AG08396 (cell line): Measurements from ENCODE around the gene KCNIP3.
"Not testable (repeated sequence)": the region's sequence is repeated elsewhere in the genome, so short reads cannot be mapped to it uniquely, and the experiment has no call there.

Source experiments
- DNase-seq: peaks from one replicate; pipeline ENCODE4 v3.0.0; 2012; ENCODE audit warnings: low spot score, mixed read lengths

Gene KCNIP3

DNA sequence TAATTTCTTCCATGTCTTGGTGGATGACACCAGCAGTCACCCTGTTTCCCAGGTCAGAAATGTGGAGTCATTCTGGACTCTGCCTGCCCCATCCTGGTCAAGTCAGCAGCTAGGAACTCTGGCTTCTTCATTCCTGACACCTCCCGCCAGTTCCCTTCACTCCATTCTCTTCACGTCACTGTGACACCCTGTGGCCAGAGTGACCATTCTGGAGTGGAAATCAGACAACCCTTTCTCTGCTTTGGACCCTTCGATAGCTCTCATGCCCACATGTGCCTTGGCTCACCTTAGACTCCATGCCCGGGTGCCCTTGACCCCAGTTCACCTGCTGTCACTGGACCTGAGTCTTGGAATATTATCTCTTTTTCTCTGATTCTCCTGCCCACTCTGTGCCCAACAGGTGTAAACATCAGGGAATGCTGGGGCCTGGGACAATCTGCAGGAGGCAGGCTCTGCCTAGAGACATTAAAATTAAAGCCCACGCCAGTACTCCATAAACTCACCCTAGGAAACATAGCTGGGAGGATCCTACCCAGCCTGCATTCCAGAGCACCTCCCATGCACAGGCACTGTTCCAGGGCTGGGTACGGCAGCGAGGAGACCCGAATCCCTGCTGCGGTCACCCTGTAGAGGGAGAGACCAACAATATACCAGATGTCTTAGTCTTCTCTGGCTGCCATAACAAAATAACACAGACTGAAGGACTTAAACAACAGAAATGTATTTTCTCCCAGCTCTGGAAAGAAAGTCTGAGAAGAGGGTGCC lies 64.3 kb downstream of the KCNIP3 start:
- no peak for DNase-seq

DNA sequence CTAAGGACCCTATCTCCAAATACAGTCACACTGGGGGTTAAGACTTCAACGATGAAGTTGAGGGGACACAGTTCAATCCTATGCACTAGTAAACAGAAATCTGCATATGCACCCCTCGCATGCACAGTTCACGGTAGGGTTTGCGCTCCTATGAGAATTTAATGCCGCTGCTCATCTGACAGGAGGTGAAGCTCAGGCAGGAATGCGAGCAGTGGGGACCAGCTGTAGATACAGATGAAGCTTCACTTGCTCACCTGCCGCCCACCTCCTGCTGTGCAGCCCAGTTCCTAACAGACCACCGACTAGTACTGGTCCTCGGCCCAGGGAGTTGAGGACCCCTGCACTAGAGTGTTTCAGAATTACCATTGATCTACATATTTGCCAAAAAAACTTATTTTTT lies 65.3 kb downstream of the KCNIP3 start:
- DNase-seq, result no peak

DNA sequence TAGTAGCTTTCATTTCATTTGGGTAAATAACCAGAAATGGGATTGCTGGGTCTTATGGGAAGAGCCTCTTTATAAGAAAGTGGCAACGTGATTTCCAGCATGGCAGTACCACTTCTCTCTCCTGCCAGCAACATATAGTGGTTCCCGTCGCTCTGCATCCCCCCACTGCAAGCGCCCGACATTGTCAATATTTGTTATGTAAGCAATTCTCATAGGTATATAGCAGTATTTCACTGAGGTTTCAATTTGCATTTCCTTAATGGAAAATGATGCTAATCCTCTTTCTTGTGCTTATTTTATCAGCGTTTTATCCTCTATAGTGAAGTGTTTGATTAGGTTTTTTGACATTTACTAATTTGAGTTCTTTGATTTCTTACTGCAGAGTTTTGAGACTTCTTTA lies 69.4 kb downstream of the KCNIP3 start:
- DNase-seq, result no peak

DNA sequence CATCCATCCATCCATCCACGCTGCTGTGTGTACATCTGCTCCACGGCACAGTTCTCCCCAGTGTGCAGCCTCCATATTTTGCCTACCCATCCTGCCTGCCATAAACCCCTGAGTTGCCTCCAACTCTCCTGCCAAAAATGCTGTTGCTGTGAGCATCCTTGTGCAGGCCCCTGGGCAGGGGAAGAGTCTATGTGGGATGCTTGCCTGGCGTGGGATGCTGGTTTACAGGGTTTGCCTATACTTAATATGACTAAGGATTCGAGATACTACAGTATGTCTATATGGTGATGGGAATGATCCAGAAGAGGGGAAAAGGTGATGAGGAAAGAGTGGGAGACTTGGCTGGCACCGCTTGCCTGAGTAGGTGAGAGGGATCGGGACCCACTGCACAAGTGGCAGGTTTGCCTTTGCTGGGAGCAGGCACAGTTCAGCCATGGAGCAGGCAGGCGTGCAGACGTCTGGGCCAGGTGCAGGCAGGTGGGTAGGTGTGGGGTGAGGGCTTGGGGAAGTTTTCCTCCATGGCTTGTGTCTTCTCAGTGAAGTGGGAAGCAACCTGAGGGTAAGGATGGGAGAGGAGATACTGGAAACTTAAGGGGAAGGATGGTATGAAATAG lies 75.2 kb downstream of the KCNIP3 start:
- no peak for DNase-seq

GRCh38 chr2:95372845-95373244 lies 75.7 kb downstream of the KCNIP3 start:
- no peak for DNase-seq

DNA sequence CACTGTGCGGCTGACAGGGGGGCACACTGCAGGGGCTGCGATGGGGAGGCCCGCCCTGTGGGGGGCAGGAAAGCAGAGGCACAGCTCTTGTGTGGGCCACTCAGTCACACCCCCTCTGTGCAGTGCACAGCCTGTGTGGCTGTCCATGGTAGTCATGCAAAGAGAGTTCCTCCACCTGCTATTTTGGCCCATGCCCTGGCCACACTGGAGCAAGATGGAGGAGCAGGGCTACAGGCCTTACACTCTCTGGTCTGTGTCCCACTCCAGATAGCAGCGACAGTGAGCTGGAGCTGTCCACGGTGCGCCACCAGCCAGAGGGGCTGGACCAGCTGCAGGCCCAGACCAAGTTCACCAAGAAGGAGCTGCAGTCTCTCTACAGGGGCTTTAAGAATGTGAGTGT lies 76.9 kb downstream of the KCNIP3 start:
- no peak for DNase-seq

- no peak for DNase-seq
These were observed 77.3 kb downstream of the KCNIP3 start for GRCh38 chr2:95374451-95374920.

GRCh38 chr2:95374921-95375471 lies 77.8 kb downstream of the KCNIP3 start:
- DNase-seq, result peak; percentile 28

DNA sequence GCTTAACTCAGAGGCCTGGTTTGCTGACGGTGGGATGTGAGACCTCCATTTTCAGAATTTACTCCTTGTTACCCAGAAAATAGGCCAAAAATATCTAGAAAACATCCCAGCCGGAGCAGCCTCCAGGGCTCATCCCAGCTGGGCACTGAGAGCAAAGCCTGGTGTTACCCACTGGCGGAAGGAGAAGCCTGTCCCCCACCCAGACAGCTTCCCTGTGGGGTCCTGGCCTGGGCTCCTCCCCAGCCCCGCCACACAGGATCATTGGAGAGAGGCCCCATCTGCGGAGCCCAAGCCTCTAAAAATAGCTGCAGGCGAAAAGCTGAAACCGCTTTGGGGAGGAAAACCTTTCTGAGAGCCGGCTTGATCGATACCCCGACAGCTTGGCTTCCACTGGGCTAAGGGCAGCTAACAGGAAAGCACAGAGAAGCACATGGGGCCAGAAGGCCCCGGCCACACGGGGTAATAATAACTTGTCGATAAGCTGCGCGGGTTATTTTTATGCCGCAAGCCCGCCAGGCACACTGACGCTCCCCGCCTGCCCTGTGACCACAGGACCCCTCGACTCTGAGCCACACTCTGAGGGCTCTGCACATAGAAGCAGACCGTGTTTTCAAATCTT lies 78.5 kb downstream of the KCNIP3 start:
- no peak for DNase-seq

DNA sequence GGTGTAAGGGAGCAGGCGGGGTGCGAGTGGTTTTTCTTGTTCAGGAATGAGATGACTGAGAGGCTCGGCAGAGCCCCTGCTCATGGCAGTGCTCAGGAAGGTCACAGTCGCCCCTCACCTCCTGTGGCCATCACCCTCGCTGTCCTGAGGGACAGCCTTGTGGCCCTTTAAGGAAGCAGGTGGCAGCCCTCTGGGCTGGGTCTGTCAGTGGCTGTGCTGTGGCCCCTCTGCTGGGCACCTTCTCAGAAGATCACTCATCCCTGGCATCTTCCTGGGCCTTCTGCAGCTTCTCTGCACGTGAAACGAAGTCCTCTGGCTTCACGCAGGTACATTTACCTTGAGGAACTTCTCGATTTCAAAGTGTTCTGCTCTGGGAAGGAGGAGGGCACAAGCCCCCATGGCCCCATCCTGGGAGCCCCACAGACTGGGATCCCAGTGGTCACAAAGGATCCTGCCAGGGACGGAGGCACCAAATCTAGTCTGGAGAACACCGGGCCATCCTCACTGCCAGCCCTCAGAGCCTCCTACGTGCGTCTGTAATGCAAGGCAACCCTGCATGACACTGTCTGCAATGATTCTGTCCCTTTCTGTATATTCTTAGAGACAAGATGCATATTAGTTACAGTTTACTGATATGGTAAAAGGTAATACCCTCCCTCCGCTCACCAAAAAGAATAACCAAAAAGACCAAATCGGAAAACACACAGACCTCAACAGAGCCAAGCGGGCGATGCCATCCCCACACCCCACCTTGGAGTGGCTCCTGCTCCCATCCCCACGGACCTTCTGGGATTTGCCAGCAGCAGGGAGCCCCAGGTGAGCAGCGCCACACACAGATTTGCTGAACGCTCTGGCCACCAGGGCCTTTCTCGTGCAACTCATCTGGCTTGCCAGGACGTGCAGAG lies 79.4 kb downstream of the KCNIP3 start:
- DNase-seq, result no peak

DNA sequence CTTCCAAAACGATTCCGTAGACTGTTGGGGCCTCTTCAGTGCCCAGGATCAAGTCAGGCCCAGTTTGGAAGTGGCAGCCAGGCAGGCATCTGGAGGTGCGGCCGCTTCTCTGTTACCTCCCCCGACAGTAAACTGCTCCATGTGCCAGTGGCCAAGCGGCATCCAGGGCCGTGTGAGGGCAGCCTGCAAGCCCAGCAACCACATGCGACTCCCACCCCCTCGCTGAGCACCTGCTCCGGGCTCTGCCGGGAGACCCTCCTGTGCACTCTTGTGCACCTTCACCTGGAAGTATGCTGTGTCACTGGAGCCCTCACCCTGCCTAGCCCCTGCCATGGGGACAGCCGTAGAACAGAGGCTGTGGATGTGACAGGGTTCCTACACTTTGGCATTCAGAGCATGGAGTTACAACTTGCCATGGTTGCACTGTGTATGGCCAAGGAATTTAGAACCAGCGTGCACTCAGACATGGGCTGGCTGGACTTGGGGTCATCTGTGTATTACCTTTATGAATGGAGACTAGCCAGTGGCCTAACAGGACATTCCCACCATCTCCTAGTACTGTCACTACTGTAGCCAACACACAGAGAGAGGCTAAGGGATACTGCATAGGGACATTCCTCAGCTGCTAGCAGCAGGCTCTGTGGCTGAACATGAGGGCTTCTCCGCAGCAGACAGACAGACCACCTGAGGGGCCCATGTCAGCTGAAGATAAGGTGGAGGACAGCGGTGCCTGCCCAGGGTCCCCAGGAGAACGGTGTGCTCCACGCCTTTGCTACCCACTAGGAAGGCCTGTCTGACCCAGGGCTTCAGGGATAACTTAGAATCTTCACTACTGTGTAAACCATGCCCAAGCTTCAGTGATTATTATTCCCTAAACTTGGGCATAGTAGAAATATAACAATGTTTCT lies 80.3 kb downstream of the KCNIP3 start:
- no peak for DNase-seq

DNA sequence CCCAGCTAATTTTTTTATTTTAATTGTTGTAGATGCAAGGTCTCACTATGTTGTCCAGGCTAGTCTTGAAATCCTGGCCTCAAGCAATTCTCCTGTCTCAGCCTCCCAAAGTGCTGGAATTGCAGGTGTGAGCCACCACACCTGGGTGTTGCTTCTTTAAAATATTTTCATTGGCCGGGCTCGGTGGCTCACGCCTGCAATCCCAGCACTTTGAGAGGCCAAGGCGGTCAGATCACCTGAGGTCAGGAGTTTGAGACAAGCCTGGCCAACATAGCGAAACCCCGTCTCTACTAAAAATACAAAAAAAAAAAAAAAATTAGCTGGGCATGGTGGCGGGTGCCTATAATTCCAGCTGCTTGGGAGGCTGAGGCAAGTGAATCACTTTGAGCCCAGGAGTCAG lies 81.1 kb downstream of the KCNIP3 start:
- not testable (repeated sequence) for DNase-seq

- DNase-seq, result no peak
These were observed 82.3 kb downstream of the KCNIP3 start for GRCh38 chr2:95379371-95379831.

DNA sequence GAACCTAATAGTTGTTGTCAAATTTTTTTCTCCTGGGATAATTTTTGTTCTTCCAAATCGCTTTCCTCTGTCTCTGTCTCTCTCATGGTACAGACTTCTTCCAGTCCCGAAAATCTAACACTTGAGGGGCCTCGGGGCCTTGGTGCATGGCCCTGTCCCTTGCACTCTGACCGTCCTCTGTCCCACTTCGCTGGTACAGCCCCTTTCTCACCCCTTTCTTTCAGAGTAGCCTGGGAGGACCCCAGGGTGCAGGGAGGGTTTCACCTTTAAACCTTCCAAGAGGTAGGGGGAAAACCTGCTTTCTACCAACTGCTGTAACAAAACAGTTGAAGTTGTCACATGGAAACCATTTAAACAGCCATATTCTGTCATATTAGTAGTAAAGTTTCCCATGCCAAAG lies 83.1 kb downstream of the KCNIP3 start:
- no peak for DNase-seq

DNA sequence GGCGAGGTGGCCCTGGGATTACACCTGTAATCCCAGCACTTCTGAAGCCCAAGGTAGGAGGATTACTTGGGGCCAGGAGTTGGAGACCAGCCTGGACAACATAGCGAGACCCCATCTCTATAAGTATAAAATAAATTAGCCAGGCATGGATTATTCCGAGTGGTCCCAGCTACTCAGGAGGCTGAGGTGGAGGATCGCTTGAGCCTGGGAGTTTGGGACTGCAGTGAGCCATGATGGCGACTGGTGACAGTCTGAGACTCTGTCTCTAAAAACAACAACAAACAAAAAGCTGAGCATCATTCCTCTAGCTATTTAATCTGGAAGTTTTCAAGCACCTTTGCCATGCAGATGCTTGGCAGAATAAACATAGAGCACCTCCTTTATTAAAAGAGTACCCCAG lies 83.6 kb downstream of the KCNIP3 start:
- no peak for DNase-seq

DNA sequence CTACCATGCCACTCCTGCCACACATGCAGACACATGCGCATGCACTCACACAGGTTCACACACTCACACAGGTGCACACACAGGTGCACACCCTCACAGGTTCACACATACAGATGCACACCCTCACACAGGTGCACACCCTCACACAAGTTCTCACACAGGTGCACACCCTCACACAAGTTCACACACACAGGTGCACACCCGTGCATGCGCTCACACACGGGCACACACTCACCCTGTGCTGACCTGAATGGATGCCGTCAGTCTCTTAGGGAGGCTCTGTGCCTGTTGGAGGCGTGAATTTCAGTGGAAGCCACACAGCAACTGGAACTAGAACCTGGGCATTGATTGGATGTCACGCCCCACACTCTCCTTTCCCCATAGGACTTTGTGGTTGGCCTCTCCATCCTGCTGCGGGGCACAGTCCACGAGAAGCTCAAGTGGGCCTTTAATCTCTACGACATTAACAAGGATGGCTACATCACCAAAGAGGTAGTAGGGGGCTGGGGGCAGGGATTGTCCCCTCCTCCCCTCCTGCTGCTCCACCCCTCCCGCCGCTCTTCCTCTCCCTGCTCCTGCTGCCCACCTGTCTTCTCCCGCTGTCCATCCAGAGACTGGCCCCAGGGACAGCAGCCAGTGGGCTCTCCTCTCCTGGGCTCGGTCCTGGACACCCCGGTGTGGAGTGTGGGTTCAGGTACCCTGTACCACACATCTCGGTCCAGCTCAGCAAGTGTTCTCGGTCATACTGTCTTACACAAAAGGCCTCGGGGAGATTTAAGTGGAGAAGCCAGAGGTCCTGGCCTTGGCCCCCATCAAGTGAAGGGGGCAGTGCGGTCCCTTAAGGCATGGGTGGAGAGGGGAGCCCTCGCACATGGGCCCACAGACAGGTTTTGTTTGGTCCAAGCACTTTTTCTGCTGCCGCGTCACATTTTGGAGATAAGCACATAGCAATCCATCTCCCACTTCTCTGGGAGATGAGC lies 84.4 kb downstream of the KCNIP3 start:
- no peak for DNase-seq

- no peak for DNase-seq
These were observed 85.0 kb downstream of the KCNIP3 start for GRCh38 chr2:95382192-95382591.

GRCh38 chr2:95382686-95383634 lies 85.8 kb downstream of the KCNIP3 start:
- DNase-seq, result no peak
